ENCODE measurements around the gene EIPR1.
A peak's percentile ranks its signal among the peaks of the same experiment; 100 is the strongest.

EIPR1 gene

DNA sequence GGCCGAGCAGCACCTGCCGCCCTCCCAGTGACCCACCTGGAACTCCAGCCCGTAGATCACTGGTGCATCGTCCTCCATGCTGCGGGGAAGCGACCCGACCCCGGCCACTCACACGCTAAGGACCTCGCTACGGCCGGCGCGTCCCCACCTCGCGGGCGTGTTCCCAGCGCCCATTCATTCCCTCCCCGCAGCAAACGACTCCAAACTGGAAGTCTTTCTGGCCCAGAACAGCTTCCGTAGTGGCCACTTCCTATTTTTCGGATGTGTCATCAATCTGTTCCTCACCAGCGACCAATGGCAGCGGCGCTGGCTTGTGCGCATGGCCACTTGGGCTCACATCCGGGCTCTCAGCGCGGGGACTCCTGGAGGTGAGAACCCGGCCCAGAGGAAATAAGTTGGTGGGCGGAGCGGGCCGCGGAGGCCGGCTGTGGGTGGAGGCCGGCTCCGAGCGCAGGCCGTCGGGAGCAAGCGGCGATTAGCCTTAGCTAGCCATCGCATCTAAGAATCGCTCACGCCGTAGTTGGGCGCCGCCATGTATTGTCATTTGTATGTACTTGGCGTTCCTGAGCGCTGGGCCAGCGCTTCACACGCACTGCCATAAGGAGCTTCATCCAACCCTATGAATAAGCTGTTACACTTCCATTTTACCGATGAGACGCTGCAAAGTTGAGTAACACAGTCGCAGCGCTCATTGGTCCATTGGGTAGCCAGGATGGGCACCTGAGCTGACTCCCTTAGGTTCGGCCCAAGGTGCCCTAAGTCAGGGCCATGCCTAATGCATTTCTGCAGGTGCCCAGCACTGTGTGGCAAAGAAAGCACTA, at the start of gene EIPR1:
EIPR1 (minus strand) TSS at position 207 of the 821 bp plus-strand sequence; CDS start at position 78, 129 bp downstream.
- peaks cover 14% of the 10 kb centered on the region for H3K36me3 Mint-ChIP-seq
- ATAC-seq = peak; percentile 93

DNA sequence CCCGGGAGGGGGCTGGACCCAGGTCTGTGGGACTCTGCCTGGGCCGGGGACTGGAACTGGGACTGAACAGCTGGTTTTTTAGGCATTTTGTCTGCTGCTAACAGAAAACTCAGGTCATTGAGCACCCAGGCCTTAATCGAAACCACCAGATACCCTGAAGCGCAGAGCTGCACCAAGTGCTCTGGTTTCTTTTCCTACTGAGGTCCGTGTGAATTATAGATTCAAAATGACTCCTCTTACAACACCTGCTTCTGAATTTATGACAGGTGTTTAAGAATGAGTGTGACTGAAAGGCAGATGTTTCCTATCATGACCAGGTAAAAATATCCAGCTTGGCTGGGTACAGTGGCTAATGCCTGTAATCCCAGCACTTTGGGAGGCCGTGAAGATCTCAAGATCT, 49.7 kb upstream of the EIPR1 start:
- H3K36me3 Mint-ChIP-seq = peaks cover 69% of the 10 kb centered on the region
- no peaks in the 10 kb centered on the region for H3K9me3 Mint-ChIP-seq
- no peak overlapping the region for H3K4me3 Mint-ChIP-seq
- no peak for ATAC-seq
- no peaks in the 10 kb centered on the region for H3K27me3 Mint-ChIP-seq
- H3K27ac Mint-ChIP-seq = no peak overlapping the region
- H3K4me1 Mint-ChIP-seq = peaks cover 13% of the 10 kb centered on the region

More for the DNA sequence above, at the start of gene EIPR1:
- Mint-ChIP-seq H3K27me3 (no peaks in the 10 kb centered on the region), H3K4me3 (peak within 1 kb of the TSS; percentile 91), H3K4me1 (peaks cover 50% of the 10 kb centered on the region), H3K9me3 (peaks cover 3% of the 10 kb centered on the region), H3K27ac (peak within 1 kb of the TSS; percentile 99)

DNA sequence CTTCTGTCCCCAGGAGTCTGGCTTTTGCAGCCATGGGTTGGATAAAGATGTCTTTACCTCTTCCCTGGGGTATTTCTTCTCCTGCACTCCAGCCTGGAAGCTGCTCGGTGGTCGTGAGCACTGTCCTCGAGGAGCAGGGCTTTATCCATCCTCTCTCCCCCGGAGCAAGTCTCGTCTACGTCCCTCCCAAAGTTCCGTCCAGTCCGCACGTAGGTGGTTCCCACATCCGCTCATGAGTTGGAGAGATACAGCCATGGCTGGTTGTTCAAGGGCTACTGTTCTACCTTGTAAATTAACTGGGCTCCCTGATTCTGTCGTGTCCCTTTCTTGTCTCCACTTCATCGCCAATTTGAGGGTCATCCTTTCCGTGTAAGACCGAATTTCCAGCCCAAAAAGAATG, 49.0 kb upstream of the EIPR1 start:
- peaks cover 19% of the 10 kb centered on the region for H3K4me1 Mint-ChIP-seq
- peaks cover 70% of the 10 kb centered on the region for H3K36me3 Mint-ChIP-seq
- no peak overlapping the region for H3K4me3 Mint-ChIP-seq
- H3K27ac Mint-ChIP-seq = no peak overlapping the region
- ATAC-seq = no peak
- no peaks in the 10 kb centered on the region for H3K27me3 Mint-ChIP-seq
- H3K9me3 Mint-ChIP-seq = no peaks in the 10 kb centered on the region

DNA sequence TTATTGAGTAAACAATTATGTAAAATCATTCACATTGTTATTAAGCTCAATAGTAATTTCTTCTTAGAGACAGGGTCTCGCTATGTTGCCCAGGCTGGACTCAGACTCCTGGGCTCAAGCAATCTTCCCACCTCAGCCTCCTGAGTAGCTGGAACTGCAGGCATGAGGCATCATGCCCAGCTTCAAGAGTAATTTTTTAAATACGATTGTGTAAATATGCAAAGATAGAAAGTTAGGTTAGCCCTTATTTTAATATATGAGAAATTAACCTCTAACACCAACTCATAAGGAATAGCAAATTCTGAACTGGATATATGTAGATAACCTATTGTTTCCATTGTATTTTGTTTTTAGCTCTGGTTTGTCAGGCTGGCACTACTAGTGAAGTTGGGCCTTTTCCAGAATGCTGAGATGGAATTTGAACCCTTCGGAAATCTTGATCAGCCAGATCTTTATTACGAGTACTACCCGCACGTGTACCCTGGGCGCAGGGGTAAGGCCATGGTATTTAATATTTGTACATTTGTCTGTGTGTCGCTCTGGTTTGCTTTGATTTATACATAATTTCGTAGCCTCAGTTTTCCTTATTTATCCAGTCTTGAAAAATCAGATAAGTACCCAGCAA, 46.7 kb upstream of the EIPR1 start:
- ATAC-seq = no peak
- H3K9me3 Mint-ChIP-seq = no peaks in the 10 kb centered on the region
- H3K4me1 Mint-ChIP-seq = peaks cover 20% of the 10 kb centered on the region
- no peak overlapping the region for H3K27ac Mint-ChIP-seq
- no peak overlapping the region for H3K4me3 Mint-ChIP-seq
- H3K36me3 Mint-ChIP-seq = peaks cover 60% of the 10 kb centered on the region
- no peaks in the 10 kb centered on the region for H3K27me3 Mint-ChIP-seq

DNA sequence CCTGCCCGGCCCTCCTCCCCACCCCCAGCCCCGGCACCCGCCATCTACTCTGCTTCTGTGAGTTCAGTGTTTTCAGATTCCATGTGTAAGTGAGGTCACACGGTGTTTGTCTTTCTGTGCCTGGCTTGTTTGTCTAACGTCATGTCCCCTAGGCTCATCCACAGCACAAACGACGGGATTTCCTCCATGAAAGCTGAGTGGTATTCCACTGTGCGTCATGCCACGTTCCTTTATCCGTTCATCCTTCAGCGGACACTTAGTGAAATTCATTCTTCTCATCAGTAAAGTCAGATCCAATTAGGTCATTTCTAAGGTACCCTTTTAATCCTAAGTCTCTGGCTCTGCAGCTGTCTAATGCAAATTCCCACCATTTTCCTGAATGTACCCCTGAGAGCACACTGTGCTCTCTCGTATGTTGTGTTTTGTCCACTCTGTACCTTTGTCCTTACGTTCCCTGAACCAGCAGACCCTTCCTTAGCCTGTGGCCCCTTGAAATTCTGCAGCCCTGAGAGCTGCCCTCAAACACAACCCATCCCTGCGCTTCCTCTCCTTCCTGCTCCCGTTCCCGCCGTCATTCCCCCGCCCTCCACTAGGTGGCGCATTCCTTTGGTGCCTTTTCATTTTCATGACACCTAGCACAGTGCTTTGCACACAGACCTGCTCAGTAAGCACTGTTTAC, 46.0 kb upstream of the EIPR1 start:
- H3K27ac Mint-ChIP-seq = no peak overlapping the region
- peak; percentile 27 for ATAC-seq
- H3K4me1 Mint-ChIP-seq = peaks cover 20% of the 10 kb centered on the region
- no peak overlapping the region for H3K4me3 Mint-ChIP-seq
- no peaks in the 10 kb centered on the region for H3K9me3 Mint-ChIP-seq
- no peaks in the 10 kb centered on the region for H3K27me3 Mint-ChIP-seq
- H3K36me3 Mint-ChIP-seq = peaks cover 60% of the 10 kb centered on the region

DNA sequence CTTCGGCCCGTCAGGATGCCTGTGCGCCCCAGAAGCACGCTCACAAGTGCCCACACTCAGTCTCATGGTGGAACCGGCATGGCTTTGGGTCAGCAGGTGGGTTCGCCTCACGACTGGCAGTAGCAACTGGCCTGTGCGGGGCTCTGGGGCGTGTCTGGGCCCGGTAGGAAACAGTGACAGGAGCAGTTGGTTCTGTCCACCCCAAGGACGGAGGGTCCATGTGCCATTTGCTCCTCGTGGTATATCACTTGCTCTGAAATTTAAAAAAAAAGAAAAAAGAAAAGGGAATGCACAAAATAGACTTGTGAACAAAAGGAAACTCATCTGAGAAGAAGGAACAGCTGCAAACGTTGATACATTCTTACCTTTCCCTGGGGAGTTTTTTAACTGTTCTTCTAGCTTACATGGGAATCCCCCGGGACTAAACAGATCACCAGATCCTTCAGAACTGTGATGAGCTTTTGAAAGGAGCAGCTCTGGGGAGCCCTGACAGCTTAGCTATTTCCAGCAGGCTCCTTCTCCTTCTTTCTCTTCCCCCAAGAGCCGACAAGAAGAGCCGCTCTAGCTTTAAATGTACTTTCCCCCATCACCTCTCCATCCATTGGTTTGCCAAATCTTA, 44.7 kb upstream of the EIPR1 start:
- H3K9me3 Mint-ChIP-seq = no peaks in the 10 kb centered on the region
- peaks cover 61% of the 10 kb centered on the region for H3K36me3 Mint-ChIP-seq
- H3K27ac Mint-ChIP-seq = peak overlapping the region; percentile 79
- H3K4me1 Mint-ChIP-seq = peaks cover 20% of the 10 kb centered on the region
- peak; percentile 65 for ATAC-seq
- no peaks in the 10 kb centered on the region for H3K27me3 Mint-ChIP-seq
- H3K4me3 Mint-ChIP-seq = peak overlapping the region; percentile 16

DNA sequence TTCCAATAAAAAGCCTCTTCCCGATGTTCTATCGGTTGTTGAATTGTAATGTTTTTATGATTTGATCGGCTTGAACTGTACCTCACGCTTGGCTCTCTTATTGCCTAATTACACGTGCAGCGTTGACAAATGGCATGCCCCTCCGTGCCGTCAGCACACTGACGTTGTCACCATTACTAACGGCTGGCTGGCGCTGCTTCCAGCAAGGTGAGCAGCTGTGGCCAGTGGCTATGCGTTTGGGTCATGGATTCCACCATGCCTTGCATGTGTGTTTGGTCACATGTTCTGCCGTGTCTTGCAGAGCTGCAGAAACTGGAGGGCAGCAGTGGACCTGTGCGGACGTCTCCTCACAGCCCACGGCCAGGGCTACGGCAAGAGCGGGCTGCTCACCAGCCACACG, 44.0 kb upstream of the EIPR1 start:
- peak overlapping the region; percentile 79 for H3K27ac Mint-ChIP-seq
- H3K9me3 Mint-ChIP-seq = no peaks in the 10 kb centered on the region
- H3K36me3 Mint-ChIP-seq = peaks cover 61% of the 10 kb centered on the region
- no peak overlapping the region for H3K4me3 Mint-ChIP-seq
- ATAC-seq = no peak
- H3K27me3 Mint-ChIP-seq = no peaks in the 10 kb centered on the region
- H3K4me1 Mint-ChIP-seq = peaks cover 20% of the 10 kb centered on the region

DNA sequence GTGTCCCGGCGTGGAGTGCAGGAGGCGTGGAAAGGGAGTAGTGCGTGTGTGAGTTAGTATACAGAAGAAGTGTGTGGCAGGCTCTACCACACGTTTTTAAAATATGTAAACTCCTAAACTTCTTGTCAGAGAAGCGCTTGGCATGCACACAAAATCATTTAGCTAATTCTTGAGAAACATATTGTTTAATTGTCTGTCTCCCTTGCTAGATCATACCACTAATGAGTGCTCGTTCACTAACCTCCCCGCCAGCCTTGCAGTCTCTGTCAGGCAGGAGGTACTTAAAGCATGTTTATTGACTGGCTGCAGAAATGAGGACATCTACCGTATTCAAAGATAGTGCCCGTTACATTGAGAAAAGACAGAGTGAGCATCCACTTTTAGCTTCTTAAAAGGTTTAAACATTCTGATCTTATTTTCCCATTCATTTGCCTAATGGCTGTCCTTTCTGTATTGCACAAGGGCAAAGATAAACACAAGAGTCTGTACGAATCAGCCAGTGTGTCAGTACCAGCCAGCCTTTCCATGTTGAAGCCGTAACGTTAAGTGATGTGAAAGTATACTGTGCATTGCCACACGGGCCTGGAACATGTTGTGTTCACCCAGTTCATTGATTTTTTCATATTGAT, 43.3 kb upstream of the EIPR1 start:
- no peaks in the 10 kb centered on the region for H3K27me3 Mint-ChIP-seq
- no peak overlapping the region for H3K27ac Mint-ChIP-seq
- no peaks in the 10 kb centered on the region for H3K9me3 Mint-ChIP-seq
- no peak overlapping the region for H3K4me3 Mint-ChIP-seq
- ATAC-seq = no peak
- peaks cover 58% of the 10 kb centered on the region for H3K36me3 Mint-ChIP-seq
- H3K4me1 Mint-ChIP-seq = peaks cover 20% of the 10 kb centered on the region

DNA sequence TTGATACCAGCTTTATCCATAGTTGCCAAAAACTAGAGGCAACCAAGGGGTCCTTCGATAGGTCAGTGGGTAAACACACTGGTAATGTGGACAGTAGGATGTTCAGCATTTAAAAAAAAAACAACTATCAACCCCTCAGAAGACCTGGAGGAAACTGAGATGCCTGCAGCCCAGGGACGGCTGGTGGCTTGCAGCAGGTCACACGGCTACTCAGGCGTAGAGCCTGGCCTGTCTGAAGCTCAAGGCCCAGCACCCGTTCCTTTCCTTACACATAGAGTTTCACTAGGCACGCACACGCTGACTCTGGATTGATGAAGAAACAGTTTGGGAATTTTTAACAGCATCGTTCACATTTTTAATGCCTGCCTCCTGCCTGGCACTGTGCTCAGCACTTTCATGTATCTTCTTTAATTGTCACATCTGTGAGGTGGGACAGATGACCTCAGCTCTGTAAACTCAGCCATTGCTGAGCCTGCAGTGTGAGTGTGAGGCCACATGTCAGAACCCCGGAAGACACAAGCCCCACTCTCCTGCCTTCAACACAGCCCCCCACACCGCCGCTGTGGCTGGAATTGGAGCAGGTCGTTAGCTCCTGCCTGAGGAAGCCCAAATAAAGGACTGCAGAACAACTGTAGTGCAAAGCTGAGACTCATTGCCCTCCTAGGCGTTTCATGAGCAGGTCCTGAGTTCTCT, 42.6 kb upstream of the EIPR1 start:
- H3K27ac Mint-ChIP-seq = no peak overlapping the region
- no peaks in the 10 kb centered on the region for H3K9me3 Mint-ChIP-seq
- ATAC-seq = no peak
- peaks cover 20% of the 10 kb centered on the region for H3K4me1 Mint-ChIP-seq
- no peaks in the 10 kb centered on the region for H3K27me3 Mint-ChIP-seq
- H3K4me3 Mint-ChIP-seq = no peak overlapping the region
- H3K36me3 Mint-ChIP-seq = peaks cover 64% of the 10 kb centered on the region

DNA sequence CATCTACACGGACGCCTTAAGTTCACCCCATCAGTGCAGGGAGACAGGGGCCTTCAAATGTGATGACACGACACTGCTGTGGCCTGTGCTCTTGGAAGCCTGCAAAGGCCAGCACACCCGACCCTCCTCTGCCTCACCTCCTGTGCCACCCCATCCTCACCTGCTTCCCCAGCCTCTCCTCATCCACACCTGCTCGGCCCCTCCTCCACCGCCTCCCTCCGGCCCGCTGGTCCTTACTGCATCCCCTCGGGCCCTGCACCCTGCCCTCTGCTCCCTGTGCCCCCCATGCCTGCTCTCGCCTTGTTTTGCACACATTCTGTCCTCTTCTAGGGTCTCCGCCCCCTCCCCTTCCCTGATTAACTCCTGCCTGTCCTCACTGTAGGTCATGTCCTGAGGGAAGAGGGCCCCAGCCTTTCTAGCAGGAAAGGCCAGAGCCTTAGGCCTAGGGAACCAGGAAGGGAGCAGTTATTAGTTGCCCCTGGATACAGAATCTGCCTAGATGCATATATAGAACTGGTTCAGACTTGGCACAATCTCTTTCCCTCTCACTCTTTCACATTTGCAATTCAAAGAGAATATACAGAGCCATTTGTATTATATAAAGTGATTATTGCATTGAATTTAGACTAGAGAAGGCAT, 41.3 kb upstream of the EIPR1 start:
- no peak overlapping the region for H3K27ac Mint-ChIP-seq
- ATAC-seq = no peak
- H3K4me1 Mint-ChIP-seq = peaks cover 18% of the 10 kb centered on the region
- H3K27me3 Mint-ChIP-seq = no peaks in the 10 kb centered on the region
- H3K9me3 Mint-ChIP-seq = no peaks in the 10 kb centered on the region
- H3K4me3 Mint-ChIP-seq = no peak overlapping the region
- H3K36me3 Mint-ChIP-seq = peaks cover 65% of the 10 kb centered on the region

DNA sequence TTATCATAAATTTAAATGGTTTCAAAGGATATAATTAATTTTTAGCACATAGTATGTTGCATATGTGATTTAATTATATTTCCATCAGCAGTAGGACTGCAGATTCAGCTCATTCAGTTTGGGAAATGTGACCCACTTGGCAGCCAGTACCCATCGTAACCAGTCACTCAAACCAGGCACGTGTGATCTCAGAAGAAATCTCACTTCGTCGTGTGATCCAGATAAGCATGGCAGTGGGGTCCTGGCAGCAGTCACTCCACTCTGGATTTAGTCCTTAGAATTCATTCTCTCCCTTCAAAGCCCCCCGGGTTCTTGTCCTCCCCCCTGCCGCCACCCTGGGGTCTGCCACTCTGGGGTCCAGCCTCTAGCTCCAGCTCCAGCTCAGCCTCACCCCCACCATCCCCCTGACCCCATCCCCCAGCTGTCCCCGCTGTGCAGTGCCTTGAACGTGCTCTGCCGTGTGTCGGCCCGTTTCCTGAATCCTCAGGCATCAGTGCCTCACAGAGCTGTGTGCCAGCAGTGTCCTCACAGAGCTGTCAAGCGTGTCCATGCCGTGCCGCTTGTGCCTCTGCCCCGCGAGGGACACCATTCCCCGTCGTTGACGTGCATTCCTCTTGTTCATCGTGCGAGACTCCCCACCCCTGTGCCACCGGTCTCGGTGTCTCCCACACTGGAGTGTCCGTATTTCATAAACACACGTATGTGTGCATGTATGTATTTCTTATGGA, 36.7 kb upstream of the EIPR1 start:
- H3K9me3 Mint-ChIP-seq = no peaks in the 10 kb centered on the region
- ATAC-seq = no peak
- H3K36me3 Mint-ChIP-seq = peaks cover 50% of the 10 kb centered on the region
- H3K27ac Mint-ChIP-seq = no peak overlapping the region
- H3K27me3 Mint-ChIP-seq = no peaks in the 10 kb centered on the region
- H3K4me3 Mint-ChIP-seq = no peak overlapping the region
- H3K4me1 Mint-ChIP-seq = peaks cover 6% of the 10 kb centered on the region

DNA sequence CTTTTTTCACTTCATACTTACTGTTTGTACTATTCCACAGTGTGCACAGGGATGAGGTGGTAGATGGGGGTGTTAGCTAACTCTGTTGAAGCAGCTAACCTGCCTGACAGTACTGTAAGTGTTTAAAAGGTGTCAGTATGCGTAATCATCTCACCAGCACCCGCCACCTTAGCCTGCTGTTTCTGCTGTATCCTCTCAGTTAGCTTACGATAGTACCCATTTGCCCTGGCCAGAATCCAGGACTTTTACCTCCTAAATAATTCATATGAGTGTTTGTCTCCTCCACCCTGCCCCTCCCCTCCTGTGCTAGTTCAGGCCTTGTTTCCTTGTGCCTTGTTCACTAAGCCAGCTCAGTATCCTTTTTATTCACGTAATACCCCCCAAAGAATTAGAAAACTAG, 36.1 kb upstream of the EIPR1 start:
- Mint-ChIP-seq H3K27ac (no peak overlapping the region), H3K36me3 (peaks cover 50% of the 10 kb centered on the region), H3K9me3 (no peaks in the 10 kb centered on the region), H3K4me1 (peaks cover 11% of the 10 kb centered on the region), H3K27me3 (no peaks in the 10 kb centered on the region), H3K4me3 (no peak overlapping the region)
- ATAC-seq = no peak

DNA sequence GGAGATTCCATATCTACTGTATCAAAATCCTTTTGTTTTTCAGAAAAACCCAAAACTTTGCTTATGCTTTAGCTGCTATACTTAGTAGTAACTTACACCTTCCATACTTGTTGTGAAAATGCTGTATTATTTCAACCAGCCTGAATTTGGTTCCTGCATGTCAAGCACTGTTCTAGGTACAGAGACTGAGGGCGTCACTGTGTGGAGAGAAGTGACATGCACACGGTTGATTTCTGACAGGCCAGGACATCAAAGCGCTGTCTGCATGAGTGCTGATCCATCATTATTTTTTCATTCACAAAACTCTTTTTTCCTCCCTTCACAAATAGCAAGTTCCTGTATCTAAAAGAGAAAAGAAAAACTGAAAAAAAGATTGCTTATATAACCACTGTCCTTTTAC, 33.5 kb upstream of the EIPR1 start:
- H3K36me3 Mint-ChIP-seq = peaks cover 44% of the 10 kb centered on the region
- H3K27ac Mint-ChIP-seq = no peak overlapping the region
- H3K9me3 Mint-ChIP-seq = no peaks in the 10 kb centered on the region
- no peak overlapping the region for H3K4me3 Mint-ChIP-seq
- H3K27me3 Mint-ChIP-seq = no peaks in the 10 kb centered on the region
- peaks cover 13% of the 10 kb centered on the region for H3K4me1 Mint-ChIP-seq
- ATAC-seq = no peak

All from stimulated activated memory B cell treated with anti-CD40 and anti-IgM and Interleukin-4, amounts not matched to agents 10 μg/mL and 1 μg/mL and 100 μg/mL, for 72 hours (primary cell).